Vagina (tissue), 2 donors: ENCODE measurements around the gene FDPS. TPM values are rescaled to one million over a fixed set of nuclear protein-coding genes. Genes with fewer than 3 reads are reported as not detected.
A peak's percentile ranks its signal among the peaks of the same experiment; 100 is the strongest.

Source experiments
- DNase-seq, 2 donors: peaks; one replicate each; pipeline ENCODE4 v3.0.0-alpha.2; 2017; ENCODE audit errors: extremely low spot score in 2 of 2
- H3K27ac ChIP-seq: fragments of 200-600 bp; sonication (generic); one replicate; pipeline ENCODE4 v1.5.1; 2019
- H3K27me3 ChIP-seq: fragments of 200-600 bp; sonication (generic); one replicate; pipeline ENCODE4 v1.5.1; 2019
- H3K36me3 ChIP-seq, 2 donors: fragments of 200-600 bp; sonication (generic); one replicate each; pipeline ENCODE4 v1.5.1; 2017 to 2019
- H3K4me1 ChIP-seq: fragments of 200-600 bp; sonication (generic); one replicate; pipeline ENCODE4 v1.5.1; 2019
- H3K4me3 ChIP-seq, 2 donors: fragments of 200-600 bp; sonication (generic); 1 replicate in 1 of 2; 2 replicates in 1 of 2; pipeline ENCODE4 v1.5.1; 2016 to 2019
- H3K9me3 ChIP-seq: fragments of 200-600 bp; sonication (generic); one replicate; pipeline ENCODE4 v1.5.1; 2019
- POLR2A ChIP-seq, 2 donors: fragments of 450-650 bp; IDR thresholded peaks; one replicate each; pipeline ENCODE4 v1.6.1; 2017; ENCODE audit warnings: antibody characterized with exemption in 2 of 2, mild to moderate bottlenecking in 2 of 2, moderate library complexity in 2 of 2
- POLR2AphosphoS5 ChIP-seq, 2 donors: sonication (generic); formaldehyde crosslinking; IDR thresholded peaks; one replicate each; pipeline ENCODE4 v1.9.0; 2017; ENCODE audit warnings: antibody characterized with exemption in 2 of 2, mild to moderate bottlenecking in 2 of 2, low read depth in 1 of 2; ENCODE audit not compliant: insufficient read depth in 1 of 2
- intact Hi-C: fragments of 100-400 bp; cut with DNase I; formaldehyde crosslinking; loops from one replicate; pipeline ENCODE4 v1.15.1; 2023
- total RNA-seq: library from RNA; depleted of rRNA; stranded (reverse); fragments of >200 nt; gene quantifications from one replicate; pipeline ENCODE4 v1.2.3, GENCODE V29; 2016
- TF ChIP-seq, protein P1 (sequence below), 3 experiments: fragments of 450-650 bp in 2 of 3; fragments of 200-600 bp in 1 of 3; sonication (generic) in 1 of 3; IDR thresholded peaks; one replicate each; pipeline ENCODE4 v1.5.1; 2017 to 2019; ENCODE audit warnings: antibody characterized with exemption in 3 of 3, mild to moderate bottlenecking in 2 of 3, moderate library complexity in 2 of 3

The FDPS gene
- total RNA-seq, 1 donor from 2014 or later = 71.0 TPM

DNA sequence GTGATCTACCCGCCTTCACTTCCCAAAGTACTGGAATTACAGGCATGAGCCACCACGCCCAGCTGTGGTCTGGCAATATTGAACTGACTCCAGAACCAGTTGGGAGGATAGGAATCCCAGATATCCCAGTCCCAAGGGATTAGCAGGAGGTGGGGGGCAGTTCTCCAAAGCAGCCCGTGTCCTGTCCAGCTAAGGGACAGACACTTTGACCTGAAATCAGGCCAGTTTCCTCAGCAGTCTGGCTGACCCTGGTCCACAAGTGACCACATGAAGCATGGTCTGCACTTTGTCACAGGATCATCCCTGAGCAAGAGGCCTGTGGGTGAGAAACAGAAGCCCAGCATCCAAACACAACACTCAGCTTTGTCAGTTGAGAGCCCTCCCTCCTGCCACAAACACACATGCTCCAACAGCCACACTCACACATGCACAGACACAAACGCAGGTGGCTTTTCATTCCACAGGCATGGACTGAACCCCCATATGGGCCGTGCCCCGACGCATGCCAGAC is 2.7 kb upstream of the FDPS start:
- Histone ChIP-seq H3K4me1 (peaks cover 26% of the 10 kb centered on the region), H3K4me3 (no peak overlapping the region)

DNA sequence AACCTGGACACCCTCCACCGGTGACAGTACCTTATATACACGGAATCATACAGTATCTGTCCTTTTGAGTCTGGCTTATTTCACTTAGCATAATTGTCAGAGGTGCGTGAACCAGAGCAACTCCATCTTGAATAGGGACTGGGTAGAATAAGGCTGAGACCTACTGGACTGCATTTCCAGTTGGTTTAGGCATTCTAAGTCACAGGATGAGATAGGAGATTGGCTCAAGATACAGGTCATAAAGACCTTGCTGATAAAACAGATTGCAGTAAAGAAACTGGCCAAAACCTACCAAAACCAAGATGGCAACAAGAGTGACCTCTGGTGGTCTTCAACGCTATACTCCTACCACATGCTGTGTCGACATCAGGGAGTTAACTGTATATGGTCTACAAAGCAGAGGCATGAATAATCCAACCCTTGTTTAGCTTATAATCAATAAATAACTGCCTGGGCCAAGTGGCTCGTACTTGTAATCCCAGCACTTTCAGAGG is 1.4 kb upstream of the FDPS start:
- H3K27ac ChIP-seq = no peak overlapping the region
- no peak overlapping the region for H3K4me3 ChIP-seq
- H3K4me1 ChIP-seq = peaks cover 27% of the 10 kb centered on the region
- TF ChIP-seq POLR2AphosphoS5 (IDR thresholded peaks at IDR 0.05; ENCODE audit: insufficient read depth in 1 of 2, low read depth in 1 of 2) = no peak
- TF ChIP-seq, protein P1, sequence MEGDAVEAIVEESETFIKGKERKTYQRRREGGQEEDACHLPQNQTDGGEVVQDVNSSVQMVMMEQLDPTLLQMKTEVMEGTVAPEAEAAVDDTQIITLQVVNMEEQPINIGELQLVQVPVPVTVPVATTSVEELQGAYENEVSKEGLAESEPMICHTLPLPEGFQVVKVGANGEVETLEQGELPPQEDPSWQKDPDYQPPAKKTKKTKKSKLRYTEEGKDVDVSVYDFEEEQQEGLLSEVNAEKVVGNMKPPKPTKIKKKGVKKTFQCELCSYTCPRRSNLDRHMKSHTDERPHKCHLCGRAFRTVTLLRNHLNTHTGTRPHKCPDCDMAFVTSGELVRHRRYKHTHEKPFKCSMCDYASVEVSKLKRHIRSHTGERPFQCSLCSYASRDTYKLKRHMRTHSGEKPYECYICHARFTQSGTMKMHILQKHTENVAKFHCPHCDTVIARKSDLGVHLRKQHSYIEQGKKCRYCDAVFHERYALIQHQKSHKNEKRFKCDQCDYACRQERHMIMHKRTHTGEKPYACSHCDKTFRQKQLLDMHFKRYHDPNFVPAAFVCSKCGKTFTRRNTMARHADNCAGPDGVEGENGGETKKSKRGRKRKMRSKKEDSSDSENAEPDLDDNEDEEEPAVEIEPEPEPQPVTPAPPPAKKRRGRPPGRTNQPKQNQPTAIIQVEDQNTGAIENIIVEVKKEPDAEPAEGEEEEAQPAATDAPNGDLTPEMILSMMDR (IDR thresholded peaks at IDR 0.05) = no peak
- no peak for TF ChIP-seq POLR2A (IDR thresholded peaks at IDR 0.05)
- intact Hi-C loops = no loop called here
- H3K9me3 ChIP-seq = no peaks in the 10 kb centered on the region
- H3K36me3 ChIP-seq = peaks cover 0 to 4% of the 10 kb centered on the region in 2 donors
- H3K27me3 ChIP-seq = no peaks in the 10 kb centered on the region
- DNase-seq = no peak

More for the DNA sequence above, 2.7 kb upstream of the FDPS start:
- TF ChIP-seq, protein P1 (IDR thresholded peaks at IDR 0.05) = no peak
- no peak for TF ChIP-seq POLR2AphosphoS5 (IDR thresholded peaks at IDR 0.05; ENCODE audit: insufficient read depth in 1 of 2, low read depth in 1 of 2)
- no peak for TF ChIP-seq POLR2A (IDR thresholded peaks at IDR 0.05)
- Histone ChIP-seq H3K9me3 (no peaks in the 10 kb centered on the region), H3K27me3 (no peaks in the 10 kb centered on the region), H3K27ac (no peak overlapping the region), H3K36me3 (no peaks in the 10 kb centered on the region)
- intact Hi-C loops = no loop called here
- no peak for DNase-seq

- no peak for DNase-seq
- TF ChIP-seq, protein P1 (IDR thresholded peaks at IDR 0.05) = no peak
- TF ChIP-seq POLR2A (IDR thresholded peaks at IDR 0.05) (no peak), POLR2AphosphoS5 (IDR thresholded peaks at IDR 0.05; ENCODE audit: insufficient read depth in 1 of 2, low read depth in 1 of 2) (no peak)
- Histone ChIP-seq H3K27ac (peak overlapping the region; percentile 93), H3K4me3 (peak overlapping the region; percentile 72 to 75), H3K36me3 (peaks cover 0 to 6% of the 10 kb centered on the region in 2 donors), H3K9me3 (no peaks in the 10 kb centered on the region), H3K27me3 (no peaks in the 10 kb centered on the region), H3K4me1 (peaks cover 27% of the 10 kb centered on the region)
- intact Hi-C loops = no loop called here
Measured at GRCh38 chr1:155309423-155310021, 856 bp downstream of the FDPS start.

DNA sequence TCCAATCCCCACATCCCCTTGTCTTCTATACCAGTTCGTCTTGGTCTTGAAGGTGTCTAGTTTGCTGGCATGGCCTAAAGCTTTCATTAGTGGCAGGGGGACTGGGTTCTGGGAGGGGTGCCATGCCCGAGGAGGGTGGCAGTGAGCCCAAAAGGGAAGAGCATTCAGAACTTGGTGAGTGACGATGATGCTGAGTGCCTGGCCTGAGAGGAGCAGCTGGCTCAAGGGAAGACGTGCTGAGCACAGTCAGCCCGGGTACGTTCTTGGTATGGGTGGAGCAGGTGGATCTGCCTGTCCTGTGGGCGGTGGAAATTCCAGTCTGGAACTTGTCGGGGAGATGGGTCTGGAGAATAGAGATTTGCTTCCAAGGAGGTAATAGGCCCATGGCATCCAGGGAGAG is 4.6 kb downstream of the FDPS start:
- H3K27me3 ChIP-seq = no peaks in the 10 kb centered on the region
- intact Hi-C loops = no loop called here
- peaks cover 0 to 6% of the 10 kb centered on the region in 2 donors for H3K36me3 ChIP-seq
- no peaks in the 10 kb centered on the region for H3K9me3 ChIP-seq
- peaks cover 19% of the 10 kb centered on the region for H3K4me1 ChIP-seq
- DNase-seq = no peak
- no peak overlapping the region for H3K4me3 ChIP-seq
- TF ChIP-seq, protein P1 (IDR thresholded peaks at IDR 0.05) = no peak
- no peak overlapping the region for H3K27ac ChIP-seq

DNA sequence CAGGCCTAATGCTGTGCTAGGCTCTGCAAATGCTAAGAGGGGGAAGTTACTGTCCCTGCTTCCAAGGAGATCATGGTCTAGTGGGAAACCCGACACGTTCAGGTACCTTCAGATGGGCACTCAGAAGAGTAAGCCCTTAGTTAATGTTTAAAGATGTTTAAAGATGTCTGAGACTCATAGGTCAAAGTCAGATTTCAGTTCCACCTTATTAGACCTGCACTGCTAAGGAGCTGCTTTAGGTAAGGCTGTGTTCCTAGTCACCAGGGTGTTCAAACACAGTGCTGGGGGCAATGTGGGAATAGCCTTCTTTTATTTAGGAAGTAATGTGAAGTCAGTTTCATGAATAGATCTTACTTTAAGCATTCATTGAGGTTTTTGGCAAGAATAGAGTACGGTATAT is 8.3 kb downstream of the FDPS start:
- H3K27me3 ChIP-seq = no peaks in the 10 kb centered on the region
- intact Hi-C loops = no loop called here
- no peak for DNase-seq
- H3K9me3 ChIP-seq = no peaks in the 10 kb centered on the region
- peaks cover 0 to 6% of the 10 kb centered on the region in 2 donors for H3K36me3 ChIP-seq
- no peak overlapping the region for H3K4me3 ChIP-seq
- TF ChIP-seq, protein P1 (IDR thresholded peaks at IDR 0.05) = no peak
- TF ChIP-seq POLR2A (IDR thresholded peaks at IDR 0.05) (no peak), POLR2AphosphoS5 (IDR thresholded peaks at IDR 0.05; ENCODE audit: insufficient read depth in 1 of 2, low read depth in 1 of 2) (no peak)
- H3K4me1 ChIP-seq = peaks cover 22% of the 10 kb centered on the region
- no peak overlapping the region for H3K27ac ChIP-seq
